HCT116 (cell line): ENCODE results near the gene BRMS1. TPM values are rescaled to one million over a fixed set of nuclear protein-coding genes. Genes with fewer than 3 reads are reported as not detected.
"Not testable (repeated sequence)": the region's sequence is repeated elsewhere in the genome, so short reads cannot be mapped to it uniquely, and the experiment has no call there.

Experiments
- ATAC-seq: fragments of 200-7000 bp; cut with Tn5 transposase; 2 replicates; pipeline ENCODE4 v1.9.1; 2020; ENCODE audit warnings: mild to moderate bottlenecking, moderate library complexity
- BruUV-seq: library from RNA; stranded (reverse); fragments of 400-500 nt; replicated peaks from 2 replicates; lab custom pipeline; 2021; lab: Mats Ljungman, UMichigan
- CTCF ChIA-PET: fragments of 300-600 bp; sonication (Branson Sonifier 250); formaldehyde crosslinking; loops from one replicate; lab custom pipeline; 2021; ENCODE audit warnings: antibody characterized with exemption; lab: Charles Lee
- POLR2A ChIA-PET: fragments of 300-600, 350-600 bp; sonication (Branson Sonifier 250); formaldehyde crosslinking; loops from one replicate; lab custom pipeline; 2021; ENCODE audit warnings: antibody characterized with exemption; lab: Charles Lee
- RAD21 ChIA-PET, 2 experiments: fragments of 300-600 bp; sonication (Branson Sonifier 250); formaldehyde crosslinking; loops; one replicate each; lab custom pipeline; 2023; ENCODE audit warnings: low total read pairs in 2 of 2; ENCODE audit not compliant: uncharacterized antibody in 2 of 2, unreplicated experiment in 2 of 2, low non-redundant PET in 1 of 2; lab: Charles Lee
- DNase-seq: peaks from one replicate; pipeline ENCODE4 v3.0.0-alpha.2; 2010; ENCODE audit warnings: low read depth, low spot score
- H2AFZ ChIP-seq: fragments of 200-600 bp; shearing (Covaris generic), sonication (generic); 2 replicates; pipeline ENCODE4 v1.6.1; 2017; ENCODE audit warnings: low read depth, mixed run types, mixed read lengths, antibody characterized with exemption, low read length; ENCODE audit not compliant: poor library complexity, severe bottlenecking
- H3K27ac ChIP-seq: 2 replicates; pipeline ENCODE4 v1.5.1; 2012; ENCODE audit warnings: low read depth, low read length
- H3K27me3 ChIP-seq: fragments of 200-600 bp; sonication (generic); 2 replicates; pipeline ENCODE4 v1.6.1; 2016; ENCODE audit warnings: mixed run types, low read length, mixed read lengths; ENCODE audit not compliant: insufficient read depth
- H3K36me3 ChIP-seq, 2 experiments: fragments of 200-500 bp in 1 of 2; fragments of 200-600 bp in 1 of 2; sonication (Bioruptor generic) in 1 of 2; sonication (generic) in 1 of 2; 2 replicates each; pipeline versions ENCODE4 v1.5.1 to v1.6.1; 2014 to 2016; ENCODE audit warnings: low read length in 2 of 2, inconsistent platforms in 1 of 2, mixed read lengths in 1 of 2, mixed run types in 1 of 2; ENCODE audit not compliant: insufficient read depth in 2 of 2, control insufficient read depth in 1 of 2
- H3K4me1 ChIP-seq, 2 experiments: fragments of 200-600 bp in 1 of 2; sonication (generic) in 1 of 2; 2 replicates each; pipeline versions ENCODE4 v1.5.1 to v1.6.1; 2012 to 2017; ENCODE audit warnings: low read length in 2 of 2, inconsistent platforms in 1 of 2, mild to moderate bottlenecking in 1 of 2, mixed read lengths in 1 of 2, mixed run types in 1 of 2, moderate library complexity in 1 of 2; ENCODE audit not compliant: insufficient read depth in 2 of 2, control insufficient read depth in 1 of 2
- H3K4me2 ChIP-seq: fragments of 200-600 bp; sonication (generic); 2 replicates; pipeline ENCODE4 v1.6.1; 2017; ENCODE audit warnings: mixed run types, low read length, mixed read lengths
- H3K4me3 ChIP-seq, 2 experiments: fragments of 200-600 bp in 1 of 2; sonication (generic) in 1 of 2; replicated peaks in 1 of 2; 2 replicates each; pipeline ENCODE4 v1.5.1; 2011 to 2016; ENCODE audit warnings: low read length in 2 of 2, control low read depth in 1 of 2, low read depth in 1 of 2, mild to moderate bottlenecking in 1 of 2, mixed read lengths in 1 of 2, mixed run types in 1 of 2
- H3K79me2 ChIP-seq: fragments of 200-600 bp; sonication (generic); 2 replicates; pipeline ENCODE4 v1.6.1; 2017; ENCODE audit warnings: mild to moderate bottlenecking, mixed run types, low read length, moderate library complexity, mixed read lengths; ENCODE audit not compliant: insufficient read depth
- H3K9ac ChIP-seq: fragments of 200-600 bp; sonication (generic); 2 replicates; pipeline ENCODE4 v1.6.1; 2016; ENCODE audit warnings: low read length, mixed read lengths
- H3K9me2 ChIP-seq: fragments of 200-600 bp; sonication (generic), shearing (Covaris generic); 2 replicates; pipeline ENCODE4 v1.6.1; 2017; ENCODE audit warnings: mixed run types, mild to moderate bottlenecking, moderate library complexity; ENCODE audit not compliant: insufficient read depth
- H3K9me3 ChIP-seq, 2 experiments: fragments of 200-500 bp in 1 of 2; fragments of 200-600 bp in 1 of 2; sonication (Bioruptor generic) in 1 of 2; sonication (generic) in 1 of 2; 2 replicates each; pipeline ENCODE4 v1.6.1; 2014 to 2017; ENCODE audit warnings: low read length in 2 of 2, mixed read lengths in 2 of 2, inconsistent platforms in 1 of 2, low read depth in 1 of 2, mild to moderate bottlenecking in 1 of 2, mixed run types in 1 of 2, moderate library complexity in 1 of 2; ENCODE audit not compliant: control insufficient read depth in 1 of 2, insufficient read depth in 1 of 2
- H4K20me1 ChIP-seq: fragments of 200-600 bp; sonication (generic), shearing (Covaris generic); 2 replicates; pipeline ENCODE4 v1.6.1; 2017; ENCODE audit warnings: mixed run types, mild to moderate bottlenecking, moderate library complexity; ENCODE audit not compliant: insufficient read depth
- ATF3 ChIP-seq: IDR thresholded peaks from 2 replicates; pipeline ENCODE4 v1.6.1; 2012
- CBX3 ChIP-seq: IDR thresholded peaks from 2 replicates; pipeline ENCODE4 v1.6.1; 2012; ENCODE audit warnings: low read depth
- CEBPB ChIP-seq: IDR thresholded peaks from 2 replicates; pipeline ENCODE4 v1.6.1; 2012; ENCODE audit warnings: low read depth
- EGR1 ChIP-seq: IDR thresholded peaks from 2 replicates; pipeline ENCODE4 v1.6.1; 2012; ENCODE audit warnings: low read depth
- FOSL1 ChIP-seq: IDR thresholded peaks from 2 replicates; pipeline ENCODE4 v1.6.1; 2012; ENCODE audit warnings: low read depth
- POLR2A ChIP-seq: IDR thresholded peaks from 2 replicates; pipeline ENCODE4 v1.7.0; 2011; ENCODE audit warnings: borderline replicate concordance; ENCODE audit not compliant: insufficient read depth, insufficient read length; ENCODE audit errors: extremely low read depth
- POLR2AphosphoS5 ChIP-seq: IDR thresholded peaks from 2 replicates; pipeline ENCODE4 v1.6.1; 2011; ENCODE audit warnings: mild to moderate bottlenecking, low read depth, low read length, moderate library complexity
- RAD21 ChIP-seq: IDR thresholded peaks from 2 replicates; pipeline ENCODE4 v1.6.1; 2012; ENCODE audit warnings: low read depth, mild to moderate bottlenecking
- REST ChIP-seq: IDR thresholded peaks from 2 replicates; pipeline ENCODE4 v1.6.1; 2012; ENCODE audit warnings: low read depth
- SIN3A ChIP-seq: IDR thresholded peaks from 2 replicates; pipeline ENCODE4 v1.6.1; 2012; ENCODE audit warnings: low read depth
- SP1 ChIP-seq: IDR thresholded peaks from 2 replicates; pipeline ENCODE4 v1.6.1; 2012; ENCODE audit warnings: low read depth
- SRF ChIP-seq: IDR thresholded peaks from 2 replicates; pipeline ENCODE4 v1.6.1; 2012; ENCODE audit warnings: low read depth
- TCF7L2 ChIP-seq: IDR thresholded peaks from 2 replicates; pipeline ENCODE4 v1.7.0; 2011; ENCODE audit warnings: borderline replicate concordance, inconsistent platforms; ENCODE audit not compliant: insufficient read depth, insufficient read length; ENCODE audit errors: extremely low read depth
- ZFX ChIP-seq: fragments of 450-650 bp; IDR thresholded peaks from 2 replicates; pipeline ENCODE4 v1.6.1; 2017
- ZNF274 ChIP-seq: fragments of 200-500 bp; sonication (Bioruptor generic); IDR thresholded peaks from 2 replicates; pipeline ENCODE4 v1.6.1; 2014; ENCODE audit warnings: mild to moderate bottlenecking, low read depth, low read length, inconsistent platforms
- intact Hi-C: fragments of 100-400 bp; cut with micrococcal nuclease; formaldehyde crosslinking; loops from 2 replicates; pipeline ENCODE4 v1.10.0; 2022
- total RNA-seq: library from RNA; stranded (reverse); gene quantifications from one replicate; pipeline ENCODE4 v1.2.1, GENCODE V29; 2021; ENCODE audit not compliant: unreplicated experiment

BRMS1 gene
- total RNA-seq, 1 experiment from 2014 or later, result 42.1 TPM

- no TSS peak for BruUV-seq
- TF ChIP-seq ATF3 (no peak), POLR2AphosphoS5 (no peak), REST (no peak), TCF7L2 (no peak), ZFX (no peak), SRF (no peak), ZNF274 (no peak), SIN3A (no peak), CBX3 (no peak), FOSL1 (no peak), POLR2A (no peak), CEBPB (no peak), RAD21 (no peak), SP1 (no peak), EGR1 (no peak)
- CTCF ChIA-PET, result interaction anchor here (1.4 kb wide), 1 partner anchor 9 kb away, joined by 6 read pairs; no protein-coding TSS in a partner anchor
Observed at GRCh38 chr11:66321606-66322005, 23.3 kb downstream of the BRMS1 start.

GRCh38 chr11:66320748-66321147, 24.2 kb downstream of the BRMS1 start:
- POLR2A ChIA-PET, DNase-seq, H3K79me2 ChIP-seq, H3K4me2 ChIP-seq, BruUV-seq, H3K27me3 ChIP-seq, H4K20me1 ChIP-seq, intact Hi-C loops, H3K4me3 ChIP-seq, H3K27ac ChIP-seq, H3K9ac ChIP-seq, H3K36me3 ChIP-seq, H2AFZ ChIP-seq, H3K9me2 ChIP-seq, H3K9me3 ChIP-seq, ATAC-seq, RAD21 ChIA-PET, CTCF ChIA-PET: not testable (repeated sequence)
- peaks cover 0 to 15% of the 10 kb centered on the region in 2 experiments; a peak in 2 of 4 replicates for H3K4me1 ChIP-seq

More at GRCh38 chr11:66321606-66322005, 23.3 kb downstream of the BRMS1 start:
- RAD21 ChIA-PET, result no interaction called here
- Histone ChIP-seq H3K27ac (no peak overlapping the region), H3K79me2 (no peaks in the 10 kb centered on the region), H3K36me3 (no peaks in the 10 kb centered on the region), H3K9me2 (no peaks in the 10 kb centered on the region), H3K4me1 (peaks cover 0 to 23% of the 10 kb centered on the region in 2 experiments; a peak in 2 of 4 replicates), H3K27me3 (no peaks in the 10 kb centered on the region), H4K20me1 (no peaks in the 10 kb centered on the region), H3K9me3 (no peaks in the 10 kb centered on the region), H3K4me2 (no peak overlapping the region), H2AFZ (no peak overlapping the region), H3K9ac (no peak overlapping the region), H3K4me3 (no peak overlapping the region)
- ATAC-seq, result no peak
- POLR2A ChIA-PET, result interaction anchor here (1.8 kb wide), 1 partner anchor 10 kb away, joined by 7 read pairs; no protein-coding TSS in a partner anchor
- intact Hi-C loops, result no loop called here
- DNase-seq, result no peak
